MCF 10A (cell line): ENCODE results near the gene SPHK1. TPM values are rescaled to one million over a fixed set of nuclear protein-coding genes. Genes with fewer than 3 reads are reported as not detected.

Experiments
- BruUV-seq: library from RNA; stranded (reverse); fragments of 400-500 nt; replicated peaks from 2 replicates; lab custom pipeline; 2021; lab: Mats Ljungman, UMichigan
- CTCF ChIA-PET: fragments of 300-600 bp; sonication (Branson Sonifier 250); formaldehyde crosslinking; extraction: SDS; loops from one replicate; lab custom pipeline; 2021; ENCODE audit warnings: antibody characterized with exemption, inconsistent platforms; lab: Yijun Ruan, JAX
- POLR2A ChIA-PET: fragments of 300-600, 350-650 bp; sonication (Branson Sonifier 250); formaldehyde crosslinking; extraction: SDS; loops from one replicate; lab custom pipeline; 2020; ENCODE audit warnings: antibody characterized with exemption, inconsistent platforms; lab: Yijun Ruan, JAX
- DNase-seq: peaks from one replicate; pipeline ENCODE4 v3.0.0-alpha.2; 2018; ENCODE audit not compliant: unreplicated experiment
- H3K27ac Mint-ChIP-seq: one replicate; pipeline ENCODE4 v1.8.0; 2022; ENCODE audit warnings: mild to moderate bottlenecking, low read depth, mixed read lengths; ENCODE audit not compliant: unreplicated experiment
- H3K27me3 Mint-ChIP-seq: one replicate; pipeline ENCODE4 v1.8.0; 2022; ENCODE audit warnings: mixed read lengths; ENCODE audit not compliant: insufficient read depth, unreplicated experiment
- H3K36me3 Mint-ChIP-seq: one replicate; pipeline ENCODE4 v1.8.0; 2022; ENCODE audit warnings: mild to moderate bottlenecking, moderate library complexity, mixed read lengths; ENCODE audit not compliant: insufficient read depth, unreplicated experiment
- H3K4me1 Mint-ChIP-seq: one replicate; pipeline ENCODE4 v1.8.0; 2022; ENCODE audit warnings: mixed read lengths; ENCODE audit not compliant: insufficient read depth, unreplicated experiment
- H3K4me3 Mint-ChIP-seq: one replicate; pipeline ENCODE4 v1.8.0; 2022; ENCODE audit warnings: mild to moderate bottlenecking, moderate library complexity, mixed read lengths; ENCODE audit not compliant: unreplicated experiment
- H3K9me3 Mint-ChIP-seq: one replicate; pipeline ENCODE4 v1.8.0; 2022; ENCODE audit warnings: mixed read lengths; ENCODE audit not compliant: unreplicated experiment
- intact Hi-C: fragments of 100-400 bp; cut with micrococcal nuclease; formaldehyde crosslinking; loops from 2 replicates; pipeline ENCODE4 v1.14.1; 2022
- total RNA-seq: library from RNA; stranded (reverse); gene quantifications from 2 replicates; pipeline ENCODE4 v1.2.3, GENCODE V29; 2022
- TF ChIP-seq, protein P1 (sequence below): fragments of 200-600 bp; IDR thresholded peaks from one replicate; pipeline ENCODE4 v1.8.0; 2022; ENCODE audit warnings: antibody characterized with exemption, mild to moderate bottlenecking; ENCODE audit not compliant: unreplicated experiment

The SPHK1 gene
- total RNA-seq, 1 experiment from 2014 or later: 7.1 TPM

DNA sequence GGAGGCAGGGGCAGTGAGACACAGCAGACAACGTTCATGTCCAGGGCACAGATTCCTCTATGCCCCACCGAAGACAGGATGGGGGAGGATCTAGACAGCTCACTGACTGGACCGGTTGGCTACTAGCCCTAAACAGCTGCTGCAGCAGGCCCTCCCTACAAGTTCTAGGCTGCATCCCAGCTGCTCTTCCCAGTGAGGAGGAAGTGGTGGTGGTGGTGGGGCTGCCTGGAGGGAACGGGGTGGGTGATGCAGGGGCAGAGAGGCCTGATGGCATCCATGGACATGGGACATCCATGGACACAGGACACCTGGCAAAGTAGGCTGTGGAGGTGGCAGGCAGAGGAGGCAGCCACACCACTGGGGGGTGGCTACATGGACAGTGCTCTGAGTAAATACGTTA, 18.3 kb downstream of the SPHK1 start:
- no TSS peak for BruUV-seq
- Mint-ChIP-seq H3K4me3 (no peak overlapping the region), H3K4me1 (no peaks in the 10 kb centered on the region), H3K27me3 (no peaks in the 10 kb centered on the region), H3K27ac (no peak overlapping the region), H3K36me3 (peaks cover 60% of the 10 kb centered on the region), H3K9me3 (no peaks in the 10 kb centered on the region)
- intact Hi-C loops: no loop called here
- POLR2A ChIA-PET: no interaction called here
- TF ChIP-seq, protein P1, sequence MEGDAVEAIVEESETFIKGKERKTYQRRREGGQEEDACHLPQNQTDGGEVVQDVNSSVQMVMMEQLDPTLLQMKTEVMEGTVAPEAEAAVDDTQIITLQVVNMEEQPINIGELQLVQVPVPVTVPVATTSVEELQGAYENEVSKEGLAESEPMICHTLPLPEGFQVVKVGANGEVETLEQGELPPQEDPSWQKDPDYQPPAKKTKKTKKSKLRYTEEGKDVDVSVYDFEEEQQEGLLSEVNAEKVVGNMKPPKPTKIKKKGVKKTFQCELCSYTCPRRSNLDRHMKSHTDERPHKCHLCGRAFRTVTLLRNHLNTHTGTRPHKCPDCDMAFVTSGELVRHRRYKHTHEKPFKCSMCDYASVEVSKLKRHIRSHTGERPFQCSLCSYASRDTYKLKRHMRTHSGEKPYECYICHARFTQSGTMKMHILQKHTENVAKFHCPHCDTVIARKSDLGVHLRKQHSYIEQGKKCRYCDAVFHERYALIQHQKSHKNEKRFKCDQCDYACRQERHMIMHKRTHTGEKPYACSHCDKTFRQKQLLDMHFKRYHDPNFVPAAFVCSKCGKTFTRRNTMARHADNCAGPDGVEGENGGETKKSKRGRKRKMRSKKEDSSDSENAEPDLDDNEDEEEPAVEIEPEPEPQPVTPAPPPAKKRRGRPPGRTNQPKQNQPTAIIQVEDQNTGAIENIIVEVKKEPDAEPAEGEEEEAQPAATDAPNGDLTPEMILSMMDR: no peak
- CTCF ChIA-PET: interaction anchor here (0.6 to 1.3 kb wide), 6 partner anchors 9 to 113 kb away, joined by 3 to 4 read pairs (median 3); no protein-coding TSS in a partner anchor
- DNase-seq: no peak

DNA sequence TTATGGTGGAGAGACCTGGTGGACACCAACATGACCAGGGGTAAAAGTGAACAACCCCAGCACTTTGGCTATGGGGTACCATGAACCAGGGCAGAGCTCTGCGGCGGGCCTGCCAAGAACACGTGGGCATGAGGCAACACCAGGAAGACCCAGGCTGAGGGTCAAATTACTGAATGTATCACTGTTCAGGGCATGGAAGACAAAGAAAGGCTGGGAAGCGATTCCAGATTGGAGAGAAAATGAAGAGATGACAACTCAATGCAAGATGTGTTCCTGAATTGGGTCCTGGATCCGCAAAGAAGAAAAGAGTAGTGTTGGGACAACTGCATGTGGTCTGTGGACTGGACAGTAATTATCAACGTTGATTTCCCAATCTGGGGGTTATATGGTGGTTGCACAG, 19.8 kb downstream of the SPHK1 start:
- ChIA-PET POLR2A (no interaction called here), CTCF (interaction anchor here (0.6 to 3.1 kb wide), 6 partner anchors 9 to 102 kb away, joined by 3 to 13 read pairs (median 3); no protein-coding TSS in a partner anchor)
- no TSS peak for BruUV-seq
- Mint-ChIP-seq H3K4me1 (no peaks in the 10 kb centered on the region), H3K27me3 (no peaks in the 10 kb centered on the region), H3K4me3 (no peak overlapping the region), H3K36me3 (peaks cover 51% of the 10 kb centered on the region), H3K9me3 (no peaks in the 10 kb centered on the region), H3K27ac (no peak overlapping the region)
- TF ChIP-seq, protein P1: no peak
- no peak for DNase-seq
- intact Hi-C loops: no loop called here

DNA sequence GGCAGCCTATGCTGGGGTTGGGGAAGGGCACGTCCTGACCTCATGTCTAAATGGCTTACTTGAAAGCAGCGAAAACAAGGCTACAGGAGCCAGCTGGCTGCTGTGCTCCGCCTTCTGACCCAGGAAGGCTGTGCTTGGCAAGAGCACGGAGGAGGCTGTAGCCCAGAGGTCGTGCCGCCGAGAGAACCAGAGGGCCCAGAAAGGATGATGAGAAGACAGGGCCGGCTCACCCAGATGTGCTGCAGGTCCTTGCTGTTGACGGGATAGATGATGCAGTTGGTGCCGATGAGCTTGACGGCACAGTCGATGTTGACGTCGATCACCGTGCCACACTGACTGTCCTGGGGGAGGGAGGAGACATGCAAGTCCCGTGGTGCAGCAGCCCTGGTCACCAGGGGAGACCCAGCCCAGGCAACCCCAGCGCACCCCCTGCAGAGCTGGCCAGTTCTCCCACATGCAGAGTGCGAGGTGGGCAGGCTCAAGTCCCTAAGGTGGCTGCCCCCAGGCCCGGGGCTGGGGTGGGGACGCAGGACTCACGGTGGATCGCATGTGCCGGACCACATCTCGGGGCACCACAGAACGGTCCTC, 20.7 kb downstream of the SPHK1 start:
- CTCF ChIA-PET: interaction anchor here (0.6 to 3.1 kb wide), 7 partner anchors 8 to 1198 kb away, joined by 3 to 13 read pairs (median 3); no protein-coding TSS in a partner anchor
- no peaks in the 10 kb centered on the region for H3K4me1 Mint-ChIP-seq
- peaks cover 47% of the 10 kb centered on the region for H3K36me3 Mint-ChIP-seq
- intact Hi-C loops: no loop called here
- DNase-seq: no peak
- H3K9me3 Mint-ChIP-seq: no peaks in the 10 kb centered on the region
- TF ChIP-seq, protein P1: no peak
- H3K27ac Mint-ChIP-seq: no peak overlapping the region
- no peak overlapping the region for H3K4me3 Mint-ChIP-seq
- BruUV-seq: no TSS peak
- no peaks in the 10 kb centered on the region for H3K27me3 Mint-ChIP-seq
- POLR2A ChIA-PET: no interaction called here

DNA sequence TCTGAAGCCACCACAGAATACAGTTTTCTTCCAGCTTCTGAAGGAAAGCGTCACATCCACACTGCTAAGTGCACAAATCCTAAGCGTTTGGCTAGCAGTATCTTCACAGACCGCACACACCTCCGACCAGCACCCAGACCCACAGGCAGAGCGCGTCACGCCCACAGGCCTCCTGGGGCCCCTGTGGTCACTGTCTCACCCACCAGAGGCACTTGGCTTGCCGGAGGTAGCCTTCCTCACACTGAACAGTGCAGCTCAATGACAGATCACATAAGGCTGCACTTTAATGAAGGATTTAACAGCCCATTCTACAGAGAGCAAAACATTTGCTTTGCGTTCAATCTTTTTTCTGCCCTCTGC, 21.2 kb downstream of the SPHK1 start:
- BruUV-seq: no TSS peak
- TF ChIP-seq, protein P1: no peak
- no peak overlapping the region for H3K4me3 Mint-ChIP-seq
- H3K4me1 Mint-ChIP-seq: no peaks in the 10 kb centered on the region
- H3K27ac Mint-ChIP-seq: no peak overlapping the region
- CTCF ChIA-PET: interaction anchor here (0.5 to 3.1 kb wide), 6 partner anchors 9 to 1198 kb away, joined by 3 to 13 read pairs (median 3); partner anchors contain the start of gene AANAT
- POLR2A ChIA-PET: interaction anchor here (0.6 kb wide), 1 partner anchor 36 kb away, joined by 4 read pairs; no protein-coding TSS in a partner anchor
- H3K27me3 Mint-ChIP-seq: no peaks in the 10 kb centered on the region
- peaks cover 42% of the 10 kb centered on the region for H3K36me3 Mint-ChIP-seq
- H3K9me3 Mint-ChIP-seq: no peaks in the 10 kb centered on the region
- intact Hi-C loops: no loop called here
- no peak for DNase-seq
